Measurements from ENCODE around the gene AQP12A.

Gene AQP12A

DNA sequence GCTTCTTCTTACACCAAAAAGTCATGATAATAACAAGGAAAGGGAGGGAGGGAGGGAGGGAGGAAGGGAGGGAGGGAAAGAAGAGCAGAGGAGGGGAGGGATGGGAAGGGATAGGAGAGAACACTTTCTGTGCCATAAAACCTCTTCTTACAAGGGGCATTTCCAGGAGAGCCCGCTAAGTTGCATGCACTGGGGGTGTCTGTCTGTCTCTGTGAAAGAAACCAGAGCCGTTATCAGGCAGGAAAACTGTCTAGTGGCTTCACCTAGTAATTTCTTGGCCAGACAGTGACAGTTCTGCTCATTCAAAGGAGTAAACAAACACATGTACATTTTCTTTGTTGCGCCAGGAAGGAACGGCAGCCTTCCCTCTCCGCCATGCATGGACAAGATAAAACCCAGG lies 45.8 kb downstream of the AQP12A start:
- Histone ChIP-seq H3K36me3 (no peaks in the 10 kb centered on the region), H3K27ac (no peak overlapping the region), H3K4me1 (ENCODE audit: control insufficient read depth in 1 of 2, insufficient read depth in 1 of 2, low read depth in 1 of 2, low read length in 1 of 2) (no peaks in the 10 kb centered on the region), H3K27me3 (peaks cover 16% of the 10 kb centered on the region), H3K4me3 (ENCODE audit: low read depth in 1 of 2, low read length in 1 of 2) (no peak overlapping the region), H3K9me3 (no peaks in the 10 kb centered on the region)
- TF ChIP-seq, protein P1, sequence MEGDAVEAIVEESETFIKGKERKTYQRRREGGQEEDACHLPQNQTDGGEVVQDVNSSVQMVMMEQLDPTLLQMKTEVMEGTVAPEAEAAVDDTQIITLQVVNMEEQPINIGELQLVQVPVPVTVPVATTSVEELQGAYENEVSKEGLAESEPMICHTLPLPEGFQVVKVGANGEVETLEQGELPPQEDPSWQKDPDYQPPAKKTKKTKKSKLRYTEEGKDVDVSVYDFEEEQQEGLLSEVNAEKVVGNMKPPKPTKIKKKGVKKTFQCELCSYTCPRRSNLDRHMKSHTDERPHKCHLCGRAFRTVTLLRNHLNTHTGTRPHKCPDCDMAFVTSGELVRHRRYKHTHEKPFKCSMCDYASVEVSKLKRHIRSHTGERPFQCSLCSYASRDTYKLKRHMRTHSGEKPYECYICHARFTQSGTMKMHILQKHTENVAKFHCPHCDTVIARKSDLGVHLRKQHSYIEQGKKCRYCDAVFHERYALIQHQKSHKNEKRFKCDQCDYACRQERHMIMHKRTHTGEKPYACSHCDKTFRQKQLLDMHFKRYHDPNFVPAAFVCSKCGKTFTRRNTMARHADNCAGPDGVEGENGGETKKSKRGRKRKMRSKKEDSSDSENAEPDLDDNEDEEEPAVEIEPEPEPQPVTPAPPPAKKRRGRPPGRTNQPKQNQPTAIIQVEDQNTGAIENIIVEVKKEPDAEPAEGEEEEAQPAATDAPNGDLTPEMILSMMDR (IDR thresholded peaks at IDR 0.05) = no peak

DNA sequence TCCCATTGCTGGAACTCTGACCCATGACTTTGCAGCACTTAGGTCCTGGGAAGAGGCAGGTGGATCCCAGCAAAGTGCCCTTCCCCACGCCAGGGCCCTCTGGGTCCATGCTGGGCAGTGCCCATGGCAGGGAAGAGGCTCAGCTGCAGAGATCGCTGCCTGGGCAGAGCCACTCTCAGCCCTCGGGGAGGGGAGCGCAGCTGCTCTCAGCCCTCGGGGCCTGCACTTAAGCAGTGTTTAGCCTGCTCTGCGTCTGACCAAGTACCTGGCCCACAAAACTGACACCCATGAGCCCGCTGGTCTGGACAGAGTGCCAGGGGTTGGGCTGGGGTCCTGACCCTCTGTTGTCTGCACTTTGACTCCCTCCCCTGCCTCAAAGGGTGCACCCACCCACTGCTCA lies 46.3 kb downstream of the AQP12A start:
- Histone ChIP-seq H3K4me3 (ENCODE audit: low read depth in 1 of 2, low read length in 1 of 2) (no peak overlapping the region), H3K27me3 (peaks cover 16% of the 10 kb centered on the region), H3K36me3 (no peaks in the 10 kb centered on the region), H3K9me3 (no peaks in the 10 kb centered on the region), H3K4me1 (ENCODE audit: control insufficient read depth in 1 of 2, insufficient read depth in 1 of 2, low read depth in 1 of 2, low read length in 1 of 2) (no peaks in the 10 kb centered on the region), H3K27ac (no peak overlapping the region)
- TF ChIP-seq, protein P1 (IDR thresholded peaks at IDR 0.05) = no peak

DNA sequence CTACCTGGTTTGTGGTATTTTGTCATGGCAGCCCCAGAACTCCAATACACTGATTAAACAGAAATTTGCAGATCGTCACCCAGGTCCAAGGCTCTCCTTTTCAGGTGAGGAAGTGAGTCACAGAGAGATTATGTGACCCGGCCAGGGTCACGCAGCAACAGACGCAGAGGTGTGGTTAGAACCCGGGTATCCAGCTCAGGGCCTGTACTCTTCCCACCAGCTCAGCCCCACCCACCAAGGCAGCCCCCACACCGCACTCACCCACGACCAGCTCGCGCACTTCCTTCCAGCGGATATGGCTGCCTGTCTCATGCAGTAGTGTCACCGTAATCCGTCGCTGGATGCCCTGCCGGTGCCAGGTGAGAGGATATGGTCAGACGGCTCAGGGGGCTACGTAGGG lies 48.1 kb downstream of the AQP12A start:
- TF ChIP-seq, protein P1 (IDR thresholded peaks at IDR 0.05) = no peak
- H3K36me3 ChIP-seq = no peaks in the 10 kb centered on the region
- H3K4me1 ChIP-seq (ENCODE audit: control insufficient read depth in 1 of 2, insufficient read depth in 1 of 2, low read depth in 1 of 2, low read length in 1 of 2) = no peaks in the 10 kb centered on the region
- no peak overlapping the region for H3K4me3 ChIP-seq (ENCODE audit: low read depth in 1 of 2, low read length in 1 of 2)
- no peaks in the 10 kb centered on the region for H3K9me3 ChIP-seq
- peaks cover 16% of the 10 kb centered on the region for H3K27me3 ChIP-seq
- no peak overlapping the region for H3K27ac ChIP-seq

DNA sequence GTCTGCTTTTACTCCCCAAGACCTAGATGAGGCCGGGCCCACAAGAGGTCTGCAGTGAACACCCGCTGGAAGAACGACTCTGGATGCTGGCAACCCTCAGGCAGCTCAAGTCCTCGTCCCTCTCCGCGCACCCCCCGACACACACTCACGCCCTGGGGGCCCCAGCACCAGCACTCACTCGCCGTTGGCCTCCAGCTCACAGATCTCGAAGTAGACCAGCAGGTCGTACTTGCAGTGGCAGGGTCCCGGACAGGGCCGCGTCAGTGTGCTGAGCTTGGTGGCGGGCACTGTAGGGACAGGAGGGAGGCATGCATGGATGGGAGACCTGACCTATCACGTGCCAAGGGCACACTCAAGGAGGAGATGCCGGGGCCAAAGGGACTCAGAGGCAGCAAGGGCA lies 49.4 kb downstream of the AQP12A start:
- H3K4me3 ChIP-seq (ENCODE audit: low read depth in 1 of 2, low read length in 1 of 2) = no peak overlapping the region
- no peaks in the 10 kb centered on the region for H3K9me3 ChIP-seq
- H3K36me3 ChIP-seq = no peaks in the 10 kb centered on the region
- peaks cover 16% of the 10 kb centered on the region for H3K27me3 ChIP-seq
- H3K4me1 ChIP-seq (ENCODE audit: control insufficient read depth in 1 of 2, insufficient read depth in 1 of 2, low read depth in 1 of 2, low read length in 1 of 2) = no peaks in the 10 kb centered on the region
- TF ChIP-seq, protein P1 (IDR thresholded peaks at IDR 0.05) = no peak
- H3K27ac ChIP-seq = no peak overlapping the region

DNA sequence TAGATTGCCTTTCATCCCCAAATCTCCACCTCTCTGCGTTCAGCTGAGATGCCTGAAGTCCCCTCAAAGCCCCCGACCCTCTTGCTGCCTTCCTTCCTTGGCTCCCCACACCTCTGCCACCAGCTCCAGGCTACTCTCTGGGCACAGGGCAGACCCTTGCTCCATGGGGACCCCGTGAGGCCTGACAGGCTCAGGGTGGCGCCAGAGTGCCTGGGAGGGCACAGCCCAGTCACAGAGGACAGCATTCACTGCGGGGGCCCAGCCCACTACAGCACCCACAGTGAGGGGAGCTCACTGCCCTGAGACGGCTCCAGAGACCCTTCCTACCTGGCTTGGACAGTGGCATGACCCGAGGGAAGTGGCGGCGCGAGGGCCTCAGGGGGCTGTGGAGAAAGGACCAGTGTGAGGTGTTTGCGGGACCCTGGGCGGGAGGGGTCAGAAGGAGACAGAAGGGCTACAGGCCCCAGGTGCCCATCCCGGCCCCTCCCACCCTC lies 51.0 kb downstream of the AQP12A start:
- no peak overlapping the region for H3K27ac ChIP-seq
- no peaks in the 10 kb centered on the region for H3K36me3 ChIP-seq
- H3K4me3 ChIP-seq (ENCODE audit: low read depth in 1 of 2, low read length in 1 of 2) = no peak overlapping the region
- no peaks in the 10 kb centered on the region for H3K4me1 ChIP-seq (ENCODE audit: control insufficient read depth in 1 of 2, insufficient read depth in 1 of 2, low read depth in 1 of 2, low read length in 1 of 2)
- peaks cover 16% of the 10 kb centered on the region for H3K27me3 ChIP-seq
- no peaks in the 10 kb centered on the region for H3K9me3 ChIP-seq
- TF ChIP-seq, protein P1 (IDR thresholded peaks at IDR 0.05) = no peak

DNA sequence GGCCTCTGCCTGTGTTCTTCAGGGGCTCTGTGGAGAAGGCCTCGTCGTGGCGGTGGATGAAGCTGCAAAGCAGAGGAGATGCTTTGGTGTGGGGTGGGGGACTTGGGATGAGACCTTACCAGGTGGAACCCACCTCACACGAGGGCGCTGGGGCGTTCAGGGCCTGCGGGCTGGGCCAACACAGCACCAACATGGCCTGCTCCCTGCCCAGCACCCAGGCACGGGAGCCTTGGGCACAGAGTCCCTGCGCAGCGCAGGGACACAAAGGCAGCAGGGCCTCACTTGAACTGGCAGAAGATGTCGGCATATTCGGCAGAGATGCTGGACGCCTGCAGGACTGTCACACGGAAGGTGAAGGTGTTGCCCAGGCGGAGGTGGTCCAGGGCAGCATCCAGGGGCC lies 53.8 kb downstream of the AQP12A start:
- no peak overlapping the region for H3K27ac ChIP-seq
- TF ChIP-seq, protein P1 (IDR thresholded peaks at IDR 0.05) = no peak
- no peak overlapping the region for H3K4me3 ChIP-seq (ENCODE audit: low read depth in 1 of 2, low read length in 1 of 2)
- no peaks in the 10 kb centered on the region for H3K9me3 ChIP-seq
- H3K36me3 ChIP-seq = no peaks in the 10 kb centered on the region
- no peaks in the 10 kb centered on the region for H3K27me3 ChIP-seq
- H3K4me1 ChIP-seq (ENCODE audit: control insufficient read depth in 1 of 2, insufficient read depth in 1 of 2, low read depth in 1 of 2, low read length in 1 of 2) = no peaks in the 10 kb centered on the region

Data from neutrophil (primary cell).